Prostate gland (tissue), 2 donors: Measurements from ENCODE around the gene LSM6. TPM values are rescaled to one million over a fixed set of nuclear protein-coding genes. Genes with fewer than 3 reads are reported as not detected.

ENCODE experiments used
- DNase-seq: peaks from one replicate; pipeline ENCODE4 v3.0.0-alpha.2; 2019; ENCODE audit warnings: low spot score
- H3K27ac ChIP-seq, 2 donors: fragments of 200-600 bp; sonication (generic); 2 replicates each; pipeline ENCODE4 v1.5.1; 2017 to 2019
- H3K27me3 ChIP-seq: fragments of 200-600 bp; sonication (generic); replicated peaks from 2 replicates; pipeline ENCODE4 v1.5.1; 2019; ENCODE audit not compliant: insufficient read depth
- H3K36me3 ChIP-seq, 2 donors: fragments of 200-600 bp; sonication (generic); 1 replicate in 1 of 2; 2 replicates in 1 of 2; pipeline versions ENCODE4 v1.5.1 to v1.8.1; 2017 to 2019
- H3K4me1 ChIP-seq: fragments of 200-600 bp; sonication (generic); replicated peaks from 2 replicates; pipeline ENCODE4 v1.5.1; 2019
- H3K4me3 ChIP-seq, 2 donors: fragments of 200-600 bp; sonication (generic); 2 replicates each; pipeline ENCODE4 v1.5.1; 2017 to 2019
- H3K9me3 ChIP-seq: fragments of 200-600 bp; sonication (generic); 2 replicates; pipeline ENCODE4 v1.5.1; 2017
- CTCF ChIP-seq, 4 experiments: fragments of 200-600 bp in 2 of 4; fragments of 450-650 bp in 2 of 4; sonication (generic) in 2 of 4; IDR thresholded peaks; 1 replicate in 3 of 4; 2 replicates in 1 of 4; pipeline ENCODE4 v1.5.1; 2016 to 2019; ENCODE audit warnings: antibody characterized with exemption in 4 of 4, mild to moderate bottlenecking in 2 of 4, moderate library complexity in 2 of 4
- POLR2A ChIP-seq: fragments of 450-650 bp; IDR thresholded peaks from one replicate; pipeline ENCODE4 v1.6.1; 2016; ENCODE audit warnings: antibody characterized with exemption, mild to moderate bottlenecking
- POLR2AphosphoS5 ChIP-seq: sonication (generic); formaldehyde crosslinking; IDR thresholded peaks from one replicate; pipeline ENCODE4 v1.6.1; 2017; ENCODE audit warnings: antibody characterized with exemption
- WGBS: methylation state at CpG from one replicate; pipeline ENCODE4 v1.1.5; 2018; 5-methylcytosine and 5-hydroxymethylcytosine counted together
- intact Hi-C: fragments of 100-400 bp; cut with DNase I; formaldehyde crosslinking; loops from one replicate; pipeline ENCODE4 v1.14.2; 2022
- total RNA-seq, 2 donors: library from RNA; depleted of rRNA; stranded (reverse); fragments of >200 nt; gene quantifications; one replicate each; pipeline ENCODE4 v1.1.0, GENCODE V29; 2016

Gene LSM6
- total RNA-seq, 2 donors from 2014 or later: 30.2 to 93.8 TPM

- no peak for DNase-seq
- no peaks in the 10 kb centered on the region for H3K27me3 ChIP-seq
- H3K9me3 ChIP-seq: no peaks in the 10 kb centered on the region
- H3K4me1 ChIP-seq: no peaks in the 10 kb centered on the region
- no peak overlapping the region for H3K4me3 ChIP-seq
- TF ChIP-seq CTCF (IDR thresholded peaks at IDR 0.05): no peak
- TF ChIP-seq POLR2AphosphoS5: no peak
- no peak for TF ChIP-seq POLR2A
- no peak overlapping the region for H3K27ac ChIP-seq
- intact Hi-C loops: no loop called here
- H3K36me3 ChIP-seq: no peaks in the 10 kb centered on the region
- WGBS: 62% methylated on average over 2 of the region's 2 CpGs
Observed at GRCh38 chr4:146190456-146190855, 14.9 kb downstream of the LSM6 start.

GRCh38 chr4:146191766-146192458 lies 16.4 kb downstream of the LSM6 start:
- TF ChIP-seq POLR2AphosphoS5: no peak
- TF ChIP-seq POLR2A: no peak
- no peak for TF ChIP-seq CTCF (IDR thresholded peaks at IDR 0.05)

GRCh38 chr4:146193628-146194027 lies 18.1 kb downstream of the LSM6 start:
- no peak overlapping the region for H3K4me3 ChIP-seq
- WGBS: 76% methylated on average over 5 of the region's 5 CpGs
- H3K27ac ChIP-seq: no peak overlapping the region
- intact Hi-C loops: no loop called here
- H3K36me3 ChIP-seq: no peaks in the 10 kb centered on the region
- H3K27me3 ChIP-seq: no peaks in the 10 kb centered on the region
- TF ChIP-seq CTCF (IDR thresholded peaks at IDR 0.05): no peak
- TF ChIP-seq POLR2AphosphoS5: no peak
- no peak for TF ChIP-seq POLR2A
- no peaks in the 10 kb centered on the region for H3K4me1 ChIP-seq
- no peak for DNase-seq
- H3K9me3 ChIP-seq: no peaks in the 10 kb centered on the region

More at GRCh38 chr4:146191766-146192458, 16.4 kb downstream of the LSM6 start:
- Histone ChIP-seq H3K9me3 (no peaks in the 10 kb centered on the region), H3K27me3 (no peaks in the 10 kb centered on the region), H3K4me1 (no peaks in the 10 kb centered on the region), H3K27ac (no peak overlapping the region), H3K4me3 (no peak overlapping the region), H3K36me3 (no peaks in the 10 kb centered on the region)
- WGBS: 90% methylated on average over 9 of the region's 9 CpGs
- intact Hi-C loops: no loop called here
- no peak for DNase-seq

- DNase-seq: no peak
- Histone ChIP-seq H3K36me3 (no peaks in the 10 kb centered on the region), H3K27ac (no peak overlapping the region), H3K27me3 (no peaks in the 10 kb centered on the region), H3K4me3 (no peak overlapping the region), H3K4me1 (no peaks in the 10 kb centered on the region), H3K9me3 (no peaks in the 10 kb centered on the region)
- TF ChIP-seq POLR2AphosphoS5 (no peak), POLR2A (no peak), CTCF (IDR thresholded peaks at IDR 0.05) (no peak)
- intact Hi-C loops: no loop called here
Observed at GRCh38 chr4:146194212-146194611, 18.7 kb downstream of the LSM6 start.

GRCh38 chr4:146202665-146203064 lies 27.1 kb downstream of the LSM6 start:
- no peak for DNase-seq

More at GRCh38 chr4:146202665-146203064, 27.1 kb downstream of the LSM6 start:
- Histone ChIP-seq H3K4me3 (no peak overlapping the region), H3K9me3 (no peaks in the 10 kb centered on the region), H3K27ac (no peak overlapping the region), H3K4me1 (no peaks in the 10 kb centered on the region), H3K27me3 (no peaks in the 10 kb centered on the region), H3K36me3 (no peaks in the 10 kb centered on the region)
- TF ChIP-seq CTCF (IDR thresholded peaks at IDR 0.05): no peak
- TF ChIP-seq POLR2A: no peak
- TF ChIP-seq POLR2AphosphoS5: no peak
- intact Hi-C loops: no loop called here
- WGBS: 73% methylated on average over 2 of the region's 2 CpGs
